ENCODE data around the gene CHMP2B. TPM values are rescaled to one million over a fixed set of nuclear protein-coding genes. Genes with fewer than 3 reads are reported as not detected.
A peak's percentile ranks its signal among the peaks of the same experiment; 100 is the strongest.

CHMP2B gene
- total RNA-seq, 1 donor from 2014 or later = 34.9 TPM

DNA sequence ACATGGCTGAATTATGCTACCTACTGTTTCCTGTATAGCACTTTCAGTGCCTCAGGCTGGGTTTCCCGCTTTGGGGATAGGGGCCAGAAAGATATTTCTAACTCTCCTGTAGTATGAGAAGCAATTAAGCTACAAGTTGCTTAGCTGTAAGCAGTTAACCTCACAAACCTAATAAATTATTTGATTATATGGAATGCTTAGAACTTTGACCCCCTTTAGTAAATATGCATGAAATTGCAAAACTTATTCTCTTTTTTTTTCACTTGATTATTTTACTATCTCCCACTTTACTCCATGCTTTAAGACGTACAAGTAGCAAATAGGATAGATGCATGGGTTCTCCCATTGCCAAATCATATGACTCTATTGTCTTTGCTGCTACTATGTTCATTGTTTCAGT, 27.5 kb upstream of the CHMP2B start:
- Mint-ChIP-seq H3K4me1 (ENCODE audit: low read depth) (peaks cover 21% of the 10 kb centered on the region), H3K27me3 (no peaks in the 10 kb centered on the region), H3K9me3 (ENCODE audit: low read depth) (peaks cover 5% of the 10 kb centered on the region), H3K27ac (no peak overlapping the region), H3K36me3 (ENCODE audit: insufficient read depth) (no peaks in the 10 kb centered on the region), H3K4me3 (ENCODE audit: low read depth) (no peak overlapping the region)
- no peak for DNase-seq (ENCODE audit: low spot score, unreplicated experiment)
- TF ChIP-seq, protein P1, sequence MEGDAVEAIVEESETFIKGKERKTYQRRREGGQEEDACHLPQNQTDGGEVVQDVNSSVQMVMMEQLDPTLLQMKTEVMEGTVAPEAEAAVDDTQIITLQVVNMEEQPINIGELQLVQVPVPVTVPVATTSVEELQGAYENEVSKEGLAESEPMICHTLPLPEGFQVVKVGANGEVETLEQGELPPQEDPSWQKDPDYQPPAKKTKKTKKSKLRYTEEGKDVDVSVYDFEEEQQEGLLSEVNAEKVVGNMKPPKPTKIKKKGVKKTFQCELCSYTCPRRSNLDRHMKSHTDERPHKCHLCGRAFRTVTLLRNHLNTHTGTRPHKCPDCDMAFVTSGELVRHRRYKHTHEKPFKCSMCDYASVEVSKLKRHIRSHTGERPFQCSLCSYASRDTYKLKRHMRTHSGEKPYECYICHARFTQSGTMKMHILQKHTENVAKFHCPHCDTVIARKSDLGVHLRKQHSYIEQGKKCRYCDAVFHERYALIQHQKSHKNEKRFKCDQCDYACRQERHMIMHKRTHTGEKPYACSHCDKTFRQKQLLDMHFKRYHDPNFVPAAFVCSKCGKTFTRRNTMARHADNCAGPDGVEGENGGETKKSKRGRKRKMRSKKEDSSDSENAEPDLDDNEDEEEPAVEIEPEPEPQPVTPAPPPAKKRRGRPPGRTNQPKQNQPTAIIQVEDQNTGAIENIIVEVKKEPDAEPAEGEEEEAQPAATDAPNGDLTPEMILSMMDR (IDR thresholded peaks at IDR 0.05; ENCODE audit: unreplicated experiment) = no peak

DNA sequence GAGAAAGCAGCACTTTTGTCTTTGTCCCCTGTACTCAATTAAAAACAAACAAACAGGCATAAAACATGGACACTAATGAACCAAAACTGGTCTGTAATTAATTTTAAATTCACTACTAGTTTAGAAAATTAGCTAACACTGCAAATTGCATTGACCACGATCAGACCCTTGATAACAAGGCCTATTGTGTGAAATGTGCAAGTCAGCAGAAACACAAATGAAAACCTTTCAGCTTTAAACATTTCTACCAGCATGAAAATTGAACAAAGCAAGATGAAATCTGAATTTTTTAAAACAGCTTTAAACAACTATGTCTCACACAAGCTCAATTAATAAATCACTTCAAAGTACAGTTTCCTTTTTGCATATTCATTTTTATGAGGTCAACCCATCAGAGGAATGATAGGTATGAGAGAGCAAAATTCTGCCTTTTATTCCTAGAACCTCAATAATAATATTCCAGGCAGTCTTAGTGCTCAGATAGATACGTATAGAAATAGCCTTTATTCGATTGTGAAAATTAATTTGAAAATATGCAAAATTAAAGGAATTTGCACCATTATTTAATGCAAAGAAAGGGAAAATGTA, 27.0 kb upstream of the CHMP2B start:
- Mint-ChIP-seq H3K9me3 (ENCODE audit: low read depth) (peaks cover 3% of the 10 kb centered on the region), H3K4me3 (ENCODE audit: low read depth) (no peak overlapping the region), H3K27ac (no peak overlapping the region), H3K36me3 (ENCODE audit: insufficient read depth) (no peaks in the 10 kb centered on the region), H3K4me1 (ENCODE audit: low read depth) (peaks cover 22% of the 10 kb centered on the region), H3K27me3 (no peaks in the 10 kb centered on the region)
- TF ChIP-seq, protein P1 (IDR thresholded peaks at IDR 0.05; ENCODE audit: unreplicated experiment) = no peak
- no peak for DNase-seq (ENCODE audit: low spot score, unreplicated experiment)

DNA sequence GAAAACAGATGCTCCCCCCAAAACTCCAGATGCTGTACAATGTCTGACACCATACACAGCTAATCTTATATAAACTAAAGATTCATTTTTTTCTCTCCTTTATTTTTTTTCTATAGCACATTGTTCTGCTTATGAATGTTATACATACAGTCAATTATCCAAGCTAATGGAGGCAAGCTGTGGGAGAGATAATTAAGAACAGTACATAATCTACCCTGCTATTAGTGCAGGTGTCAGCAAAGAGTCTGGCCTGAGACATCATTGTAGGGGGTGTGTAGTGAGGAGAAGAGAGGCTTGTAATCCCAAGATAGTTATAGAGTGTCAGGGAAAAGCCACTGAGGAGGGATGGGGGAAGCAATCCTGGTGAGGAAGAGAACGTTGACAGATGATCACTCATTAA, 25.4 kb upstream of the CHMP2B start:
- Mint-ChIP-seq H3K27ac (no peak overlapping the region), H3K4me3 (ENCODE audit: low read depth) (no peak overlapping the region), H3K36me3 (ENCODE audit: insufficient read depth) (no peaks in the 10 kb centered on the region), H3K9me3 (ENCODE audit: low read depth) (no peaks in the 10 kb centered on the region), H3K27me3 (no peaks in the 10 kb centered on the region), H3K4me1 (ENCODE audit: low read depth) (peaks cover 29% of the 10 kb centered on the region)
- TF ChIP-seq, protein P1 (IDR thresholded peaks at IDR 0.05; ENCODE audit: unreplicated experiment) = no peak
- DNase-seq (ENCODE audit: low spot score, unreplicated experiment) = no peak

DNA sequence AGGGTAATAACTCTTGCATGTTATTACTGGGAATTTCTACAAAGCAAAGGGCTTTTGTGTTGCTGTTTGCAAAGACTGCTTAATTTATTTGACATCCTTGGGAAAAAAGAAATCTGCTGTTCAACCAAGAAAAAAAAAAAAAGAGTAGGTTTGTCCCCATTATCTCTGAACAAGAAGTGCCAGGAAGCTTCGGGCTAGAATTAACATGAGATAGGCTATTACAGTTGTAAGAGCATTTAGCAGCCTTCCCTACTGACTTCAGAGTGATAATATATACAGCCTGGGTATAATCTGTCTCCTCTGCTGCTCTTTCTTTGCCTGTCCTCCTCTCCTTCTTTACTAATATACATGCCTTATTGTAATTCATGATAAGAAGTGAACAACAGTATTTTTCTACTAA, 23.3 kb upstream of the CHMP2B start:
- DNase-seq (ENCODE audit: low spot score, unreplicated experiment) = no peak
- H3K4me3 Mint-ChIP-seq (ENCODE audit: low read depth) = no peak overlapping the region
- H3K4me1 Mint-ChIP-seq (ENCODE audit: low read depth) = peaks cover 22% of the 10 kb centered on the region
- H3K27ac Mint-ChIP-seq = peak overlapping the region; percentile 40
- no peaks in the 10 kb centered on the region for H3K36me3 Mint-ChIP-seq (ENCODE audit: insufficient read depth)
- H3K27me3 Mint-ChIP-seq = no peaks in the 10 kb centered on the region
- TF ChIP-seq, protein P1 (IDR thresholded peaks at IDR 0.05; ENCODE audit: unreplicated experiment) = no peak
- no peaks in the 10 kb centered on the region for H3K9me3 Mint-ChIP-seq (ENCODE audit: low read depth)

DNA sequence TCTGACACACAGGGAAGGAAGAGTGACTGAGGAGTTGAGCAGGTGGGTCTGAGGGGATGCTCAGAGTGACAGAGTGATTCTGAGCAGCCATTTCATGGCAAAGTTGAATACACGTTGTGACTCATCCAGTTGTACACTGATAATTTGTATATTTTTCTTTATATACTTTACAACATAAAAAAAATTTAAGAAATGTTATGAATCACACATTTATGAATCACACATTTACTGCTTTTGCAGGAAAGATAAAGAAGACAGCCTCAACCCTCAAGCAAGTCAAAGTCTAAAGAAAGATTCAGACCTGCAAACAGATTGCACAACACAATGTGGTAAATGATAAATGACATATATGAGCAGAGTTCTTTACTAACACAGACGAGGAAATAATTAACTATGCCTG, 21.0 kb upstream of the CHMP2B start:
- Mint-ChIP-seq H3K27ac (no peak overlapping the region), H3K36me3 (ENCODE audit: insufficient read depth) (no peaks in the 10 kb centered on the region), H3K27me3 (no peaks in the 10 kb centered on the region), H3K9me3 (ENCODE audit: low read depth) (no peaks in the 10 kb centered on the region), H3K4me3 (ENCODE audit: low read depth) (no peak overlapping the region), H3K4me1 (ENCODE audit: low read depth) (peaks cover 16% of the 10 kb centered on the region)
- TF ChIP-seq, protein P1 (IDR thresholded peaks at IDR 0.05; ENCODE audit: unreplicated experiment) = no peak
- no peak for DNase-seq (ENCODE audit: low spot score, unreplicated experiment)
